Breast epithelium (tissue), 3 donors: ENCODE results near the gene CHSY1.

Experiments
- CTCF ChIP-seq, 3 donors: fragments of 450-650 bp; IDR thresholded peaks; one replicate each; pipeline ENCODE4 v1.5.1; 2016 to 2017; ENCODE audit warnings: antibody characterized with exemption in 3 of 3, mild to moderate bottlenecking in 3 of 3, moderate library complexity in 3 of 3
- POLR2A ChIP-seq: fragments of 450-650 bp; IDR thresholded peaks from one replicate; pipeline ENCODE4 v1.6.1; 2016; ENCODE audit warnings: antibody characterized with exemption, mild to moderate bottlenecking, moderate library complexity
- POLR2AphosphoS5 ChIP-seq, 3 donors: sonication (generic); formaldehyde crosslinking; IDR thresholded peaks; one replicate each; pipeline ENCODE4 v1.6.1; 2017; ENCODE audit warnings: antibody characterized with exemption in 3 of 3

- TF ChIP-seq POLR2A (no peak), CTCF (IDR thresholded peaks at IDR 0.05) (no peak), POLR2AphosphoS5 (IDR thresholded peaks at IDR 0.05) (peak; percentile 62 to 81 (median 65))
Measured at GRCh38 chr15:101277038-101277822, 25.4 kb upstream of the CHSY1 start, which contains the start of gene SELENOS.
